Upper lobe of left lung (tissue), 4 donors: ENCODE measurements around the gene RPLP1.

Experiments used
- CTCF ChIP-seq, 6 experiments: fragments of 450-650 bp in 4 of 6; fragments of 200-600 bp in 2 of 6; sonication (generic) in 2 of 6; IDR thresholded peaks; one replicate each; pipeline ENCODE4 v1.5.1; 2016 to 2019; ENCODE audit warnings: antibody characterized with exemption in 6 of 6
- EP300 ChIP-seq, 4 donors: sonication (generic); formaldehyde crosslinking; IDR thresholded peaks; one replicate each; pipeline ENCODE4 v1.5.1; 2017; ENCODE audit warnings: antibody characterized with exemption in 4 of 4, control low read depth in 2 of 4
- POLR2A ChIP-seq, 4 donors: fragments of 450-650 bp; IDR thresholded peaks; one replicate each; pipeline ENCODE4 v1.5.1; 2016 to 2017; ENCODE audit warnings: antibody characterized with exemption in 4 of 4, mild to moderate bottlenecking in 2 of 4
- POLR2AphosphoS5 ChIP-seq, 2 donors: sonication (generic); formaldehyde crosslinking; IDR thresholded peaks; one replicate each; pipeline ENCODE4 v1.5.1; 2017; ENCODE audit warnings: antibody characterized with exemption in 2 of 2

DNA sequence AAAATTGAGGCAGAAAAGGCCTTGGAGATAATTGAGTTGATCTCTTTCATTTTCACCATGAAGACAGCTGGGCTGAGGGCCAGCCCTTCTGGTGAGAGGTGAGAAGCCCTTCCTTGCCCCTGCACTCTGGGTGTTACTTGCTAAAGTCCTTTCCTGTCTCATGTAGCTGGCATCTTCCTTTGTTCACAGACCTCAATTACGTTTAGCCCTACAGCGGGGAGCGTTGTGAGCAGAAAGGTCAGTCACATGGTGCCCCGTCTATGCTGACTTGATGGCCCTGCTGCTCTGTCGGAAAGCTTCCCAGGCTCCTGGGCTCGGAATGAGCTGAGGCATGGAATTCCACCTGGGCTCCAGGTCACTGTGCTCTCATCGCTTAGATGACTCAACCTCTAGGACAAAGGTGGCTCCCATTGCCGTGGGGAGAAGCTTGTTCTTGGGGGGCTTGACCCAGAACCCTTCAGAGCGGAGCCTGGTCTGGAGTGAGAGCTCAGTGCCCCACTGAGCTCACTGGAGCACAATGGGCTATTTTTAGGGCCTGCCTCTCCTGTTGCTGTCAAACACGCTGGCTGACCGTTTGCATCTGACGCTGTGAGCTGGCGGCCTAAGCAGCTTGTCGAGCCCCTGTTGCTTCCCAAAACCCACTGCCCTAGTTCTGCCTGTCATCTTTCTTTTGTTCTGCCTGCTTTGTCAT is 47.0 kb downstream of the RPLP1 start:
- TF ChIP-seq POLR2A (IDR thresholded peaks at IDR 0.05) (no peak), CTCF (IDR thresholded peaks at IDR 0.05) (no peak), POLR2AphosphoS5 (IDR thresholded peaks at IDR 0.05) (no peak), EP300 (IDR thresholded peaks at IDR 0.05) (no peak)
